GM12891 (cell line): ENCODE data around the gene C11orf91.

Source experiments
- PAX5 ChIP-seq: IDR thresholded peaks from 2 replicates; pipeline ENCODE4 v1.6.1; 2011; ENCODE audit warnings: low read length, moderate library complexity, mild to moderate bottlenecking; ENCODE audit not compliant: insufficient read depth, severe bottlenecking
- POLR2A ChIP-seq: IDR thresholded peaks from 2 replicates; pipeline ENCODE4 v1.6.1; 2011; ENCODE audit warnings: low read depth, low read length, control low read depth
- POLR2AphosphoS5 ChIP-seq: IDR thresholded peaks from 2 replicates; pipeline ENCODE4 v1.6.1; 2011; ENCODE audit warnings: low read depth, low read length, control low read depth
- POU2F2 ChIP-seq: IDR thresholded peaks from 2 replicates; pipeline ENCODE4 v1.6.1; 2011; ENCODE audit warnings: low read depth, mild to moderate bottlenecking, control low read depth, low read length, moderate library complexity
- SPI1 ChIP-seq: IDR thresholded peaks from 2 replicates; pipeline ENCODE4 v1.6.1; 2011; ENCODE audit warnings: low read depth, low read length, control low read depth
- TAF1 ChIP-seq: IDR thresholded peaks from 2 replicates; pipeline ENCODE4 v1.6.1; 2011; ENCODE audit warnings: low read depth, low read length, control low read depth

GRCh38 chr11:33651555-33651954, 49.1 kb downstream of the C11orf91 start:
- TF ChIP-seq POLR2AphosphoS5 (no peak), POLR2A (no peak), TAF1 (no peak), SPI1 (no peak), PAX5 (no peak), POU2F2 (no peak)
